Epithelial cell of proximal tubule (primary cell): ENCODE measurements around the gene SPINK4. TPM values are rescaled to one million over a fixed set of nuclear protein-coding genes. Genes with fewer than 3 reads are reported as not detected.

Experiments
- DNase-seq: peaks from one replicate; pipeline ENCODE4 v3.0.0-alpha.2; 2011; ENCODE audit warnings: low read depth
- H3K4me3 ChIP-seq: 2 replicates; pipeline ENCODE4 v1.5.1; 2011; ENCODE audit warnings: low read depth, mild to moderate bottlenecking, low read length
- total RNA-seq: library from RNA; depleted of rRNA; stranded (reverse); fragments of >200 nt; gene quantifications from 2 replicates; pipeline ENCODE4 v1.2.3, GENCODE V29; 2015
- TF ChIP-seq, protein P1 (sequence below): conservative IDR thresholded peaks from 2 replicates; pipeline ENCODE4 v1.5.1; 2012; ENCODE audit warnings: low read depth, mild to moderate bottlenecking, low read length

The SPINK4 gene
- total RNA-seq, 1 donor from 2014 or later = not detected

DNA sequence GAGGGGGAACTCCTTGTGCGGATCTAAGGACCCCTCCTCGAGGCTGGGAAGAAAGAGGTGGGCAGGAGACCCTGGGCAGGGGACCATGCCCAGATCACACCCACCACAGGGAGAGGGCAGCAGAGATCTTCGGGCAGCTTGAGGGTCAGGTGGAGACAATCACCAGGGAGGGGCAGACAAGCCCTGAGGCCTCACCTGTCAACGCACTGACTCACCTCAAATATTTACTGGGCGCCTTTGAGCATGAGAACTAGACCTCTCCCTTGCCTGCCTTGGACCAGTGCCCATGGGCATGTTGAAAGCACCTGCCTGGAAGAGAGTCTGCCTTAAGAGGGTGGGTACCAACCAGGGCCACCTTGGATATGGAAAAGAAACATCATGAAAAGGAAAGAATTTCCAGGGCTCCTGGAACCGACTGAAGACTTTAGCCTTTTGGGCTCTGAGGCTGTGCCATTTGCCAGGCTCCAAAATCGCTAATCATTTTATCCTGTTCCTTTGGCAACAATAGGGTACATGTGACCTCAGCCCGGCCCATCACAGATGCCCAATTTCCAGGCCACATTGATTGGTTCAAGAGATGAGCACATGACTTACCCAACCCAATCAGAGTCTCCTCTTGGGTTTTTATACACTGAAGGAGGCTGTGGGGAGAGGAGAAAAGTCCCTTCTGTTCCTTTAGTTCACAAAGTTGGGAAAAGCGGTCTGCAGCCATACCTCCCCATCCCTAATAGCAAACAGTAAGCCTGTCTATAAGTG is 10.4 kb upstream of the SPINK4 start:
- TF ChIP-seq, protein P1, sequence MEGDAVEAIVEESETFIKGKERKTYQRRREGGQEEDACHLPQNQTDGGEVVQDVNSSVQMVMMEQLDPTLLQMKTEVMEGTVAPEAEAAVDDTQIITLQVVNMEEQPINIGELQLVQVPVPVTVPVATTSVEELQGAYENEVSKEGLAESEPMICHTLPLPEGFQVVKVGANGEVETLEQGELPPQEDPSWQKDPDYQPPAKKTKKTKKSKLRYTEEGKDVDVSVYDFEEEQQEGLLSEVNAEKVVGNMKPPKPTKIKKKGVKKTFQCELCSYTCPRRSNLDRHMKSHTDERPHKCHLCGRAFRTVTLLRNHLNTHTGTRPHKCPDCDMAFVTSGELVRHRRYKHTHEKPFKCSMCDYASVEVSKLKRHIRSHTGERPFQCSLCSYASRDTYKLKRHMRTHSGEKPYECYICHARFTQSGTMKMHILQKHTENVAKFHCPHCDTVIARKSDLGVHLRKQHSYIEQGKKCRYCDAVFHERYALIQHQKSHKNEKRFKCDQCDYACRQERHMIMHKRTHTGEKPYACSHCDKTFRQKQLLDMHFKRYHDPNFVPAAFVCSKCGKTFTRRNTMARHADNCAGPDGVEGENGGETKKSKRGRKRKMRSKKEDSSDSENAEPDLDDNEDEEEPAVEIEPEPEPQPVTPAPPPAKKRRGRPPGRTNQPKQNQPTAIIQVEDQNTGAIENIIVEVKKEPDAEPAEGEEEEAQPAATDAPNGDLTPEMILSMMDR = peak; percentile 34
- DNase-seq = no peak
- no peak overlapping the region for H3K4me3 ChIP-seq

GRCh38 chr9:33230756-33231622 is 9.0 kb upstream of the SPINK4 start:
- TF ChIP-seq, protein P1 = no peak
- no peak for DNase-seq
- H3K4me3 ChIP-seq = no peak overlapping the region

DNA sequence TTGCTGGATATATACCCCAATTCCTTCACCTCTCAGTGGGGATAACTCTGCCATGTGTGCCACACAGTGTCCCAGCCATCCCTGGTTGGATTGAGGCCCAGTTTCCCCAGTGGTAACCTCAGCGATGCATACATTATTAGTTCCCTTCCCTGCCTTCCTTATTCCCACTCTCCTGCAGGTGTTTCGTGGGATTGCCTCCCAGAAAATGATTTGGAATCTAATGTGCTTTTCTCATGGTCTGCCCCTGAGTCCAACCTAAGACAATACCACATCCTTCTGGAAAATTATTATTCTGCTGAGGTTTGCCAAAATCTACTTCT is 8.4 kb upstream of the SPINK4 start:
- TF ChIP-seq, protein P1 = no peak

DNA sequence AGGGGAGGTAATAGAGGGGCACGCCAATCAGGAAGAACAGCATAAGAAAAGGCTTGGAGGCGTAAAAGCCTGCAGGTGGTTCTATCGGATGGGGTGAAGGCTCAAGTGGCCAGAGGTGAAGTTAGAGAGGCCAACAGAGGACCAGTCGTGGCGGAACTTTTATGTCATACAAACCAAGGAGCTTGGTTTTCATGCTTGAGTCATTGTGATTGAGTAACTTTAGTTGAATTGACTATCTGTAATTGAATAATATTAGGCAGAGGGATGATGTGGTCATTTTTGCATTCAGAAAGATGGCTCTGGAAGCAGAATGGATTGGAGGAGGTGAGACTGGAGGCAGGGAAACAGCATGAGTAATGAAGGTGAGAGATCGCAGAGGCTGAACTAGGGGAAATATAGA is 7.2 kb upstream of the SPINK4 start:
- TF ChIP-seq, protein P1 = no peak
- H3K4me3 ChIP-seq = no peak overlapping the region
- no peak for DNase-seq

More for the DNA sequence above, 8.4 kb upstream of the SPINK4 start:
- no peak for DNase-seq
- no peak overlapping the region for H3K4me3 ChIP-seq

DNA sequence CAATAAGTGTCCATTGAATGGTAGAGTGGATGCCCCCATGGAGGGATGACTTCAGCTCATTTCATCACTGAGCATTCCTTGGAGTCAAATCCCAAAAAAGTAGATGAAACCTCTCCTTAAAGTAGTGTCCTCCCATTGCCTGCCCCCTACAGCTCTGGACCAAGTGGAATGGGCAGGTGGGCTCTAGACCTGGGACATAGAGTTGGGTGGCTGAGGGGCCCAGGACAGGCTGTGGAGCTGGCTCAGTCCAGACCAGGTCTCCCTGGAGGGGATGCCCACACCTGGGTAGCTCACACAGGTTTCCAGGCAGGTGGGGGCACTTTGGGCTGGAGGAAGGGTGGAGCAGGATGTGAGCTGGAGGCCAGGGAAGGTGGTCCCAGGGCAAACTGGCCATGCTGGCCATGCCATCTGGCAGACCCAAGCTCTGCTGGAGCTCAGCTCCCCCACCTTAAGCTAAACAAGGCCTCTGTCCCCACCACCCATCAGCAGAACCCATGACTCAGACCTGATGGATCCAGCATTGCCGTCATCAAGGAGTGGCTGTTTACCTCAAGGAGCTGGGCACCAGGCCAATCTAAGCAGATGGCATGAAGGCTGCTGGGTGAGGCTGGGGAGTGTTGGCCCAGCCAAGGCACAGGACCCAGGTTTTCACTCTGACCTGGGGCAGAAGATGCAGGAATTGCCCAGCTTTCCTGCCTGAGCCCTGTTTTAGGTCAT is 6.2 kb upstream of the SPINK4 start:
- H3K4me3 ChIP-seq = no peak overlapping the region
- TF ChIP-seq, protein P1 = no peak
- DNase-seq = peak; percentile 89

GRCh38 chr9:33234511-33235467 is 5.2 kb upstream of the SPINK4 start:
- no peak overlapping the region for H3K4me3 ChIP-seq
- TF ChIP-seq, protein P1 = no peak
- DNase-seq = no peak
